Ovary (tissue), 3 donors: ENCODE measurements around the gene MYMX.

Source experiments
- EP300 ChIP-seq: sonication (generic); formaldehyde crosslinking; IDR thresholded peaks from one replicate; pipeline ENCODE4 v1.6.1; 2017; ENCODE audit warnings: antibody characterized with exemption
- POLR2A ChIP-seq: fragments of 450-650 bp; IDR thresholded peaks from one replicate; pipeline ENCODE4 v1.6.1; 2017; ENCODE audit warnings: antibody characterized with exemption, mild to moderate bottlenecking, moderate library complexity
- TF ChIP-seq, protein P1 (sequence below), 3 donors: fragments of 450-650 bp in 2 of 3; fragments of 200-600 bp in 1 of 3; IDR thresholded peaks; one replicate each; pipeline versions ENCODE4 v1.5.1 to v1.8.0; 2016 to 2022; ENCODE audit warnings: antibody characterized with exemption in 3 of 3, mild to moderate bottlenecking in 1 of 3
- donor health status: DM: no; HTN: no; CAD: no.

DNA sequence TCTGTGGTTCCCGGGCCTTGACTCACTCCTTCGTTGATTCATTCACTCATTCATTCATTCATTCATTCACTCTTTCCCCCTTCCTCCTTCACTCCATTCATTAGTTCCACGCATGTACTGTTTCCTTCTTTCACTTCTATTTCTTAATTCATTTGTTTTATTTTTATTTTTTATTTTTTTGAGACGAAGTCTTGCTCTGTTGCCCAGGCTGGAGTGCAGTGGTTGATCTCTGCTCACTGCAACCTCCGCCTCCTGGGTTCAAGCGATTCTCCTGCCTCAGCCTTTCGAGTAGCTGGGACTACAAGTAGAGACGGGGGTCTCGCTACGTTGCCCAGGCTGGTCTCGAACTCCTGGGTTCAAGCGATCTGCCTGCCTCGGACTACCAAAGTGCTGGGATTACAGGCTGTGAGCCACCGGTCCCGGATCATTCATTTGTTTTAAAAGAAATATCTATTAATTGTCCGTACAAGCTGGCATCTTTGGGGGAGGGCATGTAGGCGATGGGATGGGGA, 49.1 kb downstream of the MYMX start:
- TF ChIP-seq, protein P1, sequence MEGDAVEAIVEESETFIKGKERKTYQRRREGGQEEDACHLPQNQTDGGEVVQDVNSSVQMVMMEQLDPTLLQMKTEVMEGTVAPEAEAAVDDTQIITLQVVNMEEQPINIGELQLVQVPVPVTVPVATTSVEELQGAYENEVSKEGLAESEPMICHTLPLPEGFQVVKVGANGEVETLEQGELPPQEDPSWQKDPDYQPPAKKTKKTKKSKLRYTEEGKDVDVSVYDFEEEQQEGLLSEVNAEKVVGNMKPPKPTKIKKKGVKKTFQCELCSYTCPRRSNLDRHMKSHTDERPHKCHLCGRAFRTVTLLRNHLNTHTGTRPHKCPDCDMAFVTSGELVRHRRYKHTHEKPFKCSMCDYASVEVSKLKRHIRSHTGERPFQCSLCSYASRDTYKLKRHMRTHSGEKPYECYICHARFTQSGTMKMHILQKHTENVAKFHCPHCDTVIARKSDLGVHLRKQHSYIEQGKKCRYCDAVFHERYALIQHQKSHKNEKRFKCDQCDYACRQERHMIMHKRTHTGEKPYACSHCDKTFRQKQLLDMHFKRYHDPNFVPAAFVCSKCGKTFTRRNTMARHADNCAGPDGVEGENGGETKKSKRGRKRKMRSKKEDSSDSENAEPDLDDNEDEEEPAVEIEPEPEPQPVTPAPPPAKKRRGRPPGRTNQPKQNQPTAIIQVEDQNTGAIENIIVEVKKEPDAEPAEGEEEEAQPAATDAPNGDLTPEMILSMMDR (IDR thresholded peaks at IDR 0.05): no peak
- no peak for TF ChIP-seq POLR2A
- no peak for TF ChIP-seq EP300
